Spleen (tissue), 7 donors: ENCODE results near the gene MEGF8.

ENCODE experiments used
- POLR2A ChIP-seq, 3 donors: fragments of 450-650 bp; IDR thresholded peaks; one replicate each; pipeline ENCODE4 v1.5.1; 2017; ENCODE audit warnings: antibody characterized with exemption in 3 of 3, mild to moderate bottlenecking in 1 of 3
- POLR2AphosphoS5 ChIP-seq, 3 donors: sonication (generic); formaldehyde crosslinking; IDR thresholded peaks; one replicate each; pipeline ENCODE4 v1.5.1; 2017; ENCODE audit warnings: antibody characterized with exemption in 3 of 3
- TF ChIP-seq, protein P1 (sequence below), 11 experiments: fragments of 200-600 bp in 7 of 11; fragments of 450-650 bp in 4 of 11; sonication (generic) in 4 of 11; IDR thresholded peaks in 8 of 11; conservative IDR thresholded peaks in 3 of 11; 1 replicate in 7 of 11; 2 replicates in 4 of 11; pipeline versions ENCODE4 v1.4.0 to v1.8.0; 2016 to 2021; ENCODE audit warnings: antibody characterized with exemption in 11 of 11, inconsistent platforms in 4 of 11, mild to moderate bottlenecking in 1 of 11
- donor health status: DM: no; HTN: no; CAD: no; lungs with moderate emphysema.
- donor health status: DM: no; HTN: no; CAD: no.
- donor health status: DM: no; HTN: no; CAD: no.

- TF ChIP-seq, protein P1, sequence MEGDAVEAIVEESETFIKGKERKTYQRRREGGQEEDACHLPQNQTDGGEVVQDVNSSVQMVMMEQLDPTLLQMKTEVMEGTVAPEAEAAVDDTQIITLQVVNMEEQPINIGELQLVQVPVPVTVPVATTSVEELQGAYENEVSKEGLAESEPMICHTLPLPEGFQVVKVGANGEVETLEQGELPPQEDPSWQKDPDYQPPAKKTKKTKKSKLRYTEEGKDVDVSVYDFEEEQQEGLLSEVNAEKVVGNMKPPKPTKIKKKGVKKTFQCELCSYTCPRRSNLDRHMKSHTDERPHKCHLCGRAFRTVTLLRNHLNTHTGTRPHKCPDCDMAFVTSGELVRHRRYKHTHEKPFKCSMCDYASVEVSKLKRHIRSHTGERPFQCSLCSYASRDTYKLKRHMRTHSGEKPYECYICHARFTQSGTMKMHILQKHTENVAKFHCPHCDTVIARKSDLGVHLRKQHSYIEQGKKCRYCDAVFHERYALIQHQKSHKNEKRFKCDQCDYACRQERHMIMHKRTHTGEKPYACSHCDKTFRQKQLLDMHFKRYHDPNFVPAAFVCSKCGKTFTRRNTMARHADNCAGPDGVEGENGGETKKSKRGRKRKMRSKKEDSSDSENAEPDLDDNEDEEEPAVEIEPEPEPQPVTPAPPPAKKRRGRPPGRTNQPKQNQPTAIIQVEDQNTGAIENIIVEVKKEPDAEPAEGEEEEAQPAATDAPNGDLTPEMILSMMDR (IDR thresholded peaks at IDR 0.05 in 8 of 11, conservative IDR thresholded peaks at IDR 0.05 in 3 of 11) = peak in 10 of 11 experiments; percentile 89 to 97 (median 94)
- TF ChIP-seq POLR2A (IDR thresholded peaks at IDR 0.05) = peak in 2 of 3 donors; percentile 16 to 75
- TF ChIP-seq POLR2AphosphoS5 (IDR thresholded peaks at IDR 0.05) = peak; percentile 92 to 94 (median 93)
Measured at GRCh38 chr19:42325308-42325895, at the start of gene MEGF8.
